Stimulated activated CD8-positive, alpha-beta memory T cell treated with anti-CD3 and anti-CD28 coated beads, Interleukin-15, amount 100 ng/mL, for 4 hours (primary cell): ENCODE measurements around the gene CIROP.

Experiments used
- DNase-seq, 2 donors: peaks; one replicate each; pipeline ENCODE4 v3.0.0-alpha.2; 2020; ENCODE audit warnings: low read depth in 2 of 2

CIROP gene, protein sequence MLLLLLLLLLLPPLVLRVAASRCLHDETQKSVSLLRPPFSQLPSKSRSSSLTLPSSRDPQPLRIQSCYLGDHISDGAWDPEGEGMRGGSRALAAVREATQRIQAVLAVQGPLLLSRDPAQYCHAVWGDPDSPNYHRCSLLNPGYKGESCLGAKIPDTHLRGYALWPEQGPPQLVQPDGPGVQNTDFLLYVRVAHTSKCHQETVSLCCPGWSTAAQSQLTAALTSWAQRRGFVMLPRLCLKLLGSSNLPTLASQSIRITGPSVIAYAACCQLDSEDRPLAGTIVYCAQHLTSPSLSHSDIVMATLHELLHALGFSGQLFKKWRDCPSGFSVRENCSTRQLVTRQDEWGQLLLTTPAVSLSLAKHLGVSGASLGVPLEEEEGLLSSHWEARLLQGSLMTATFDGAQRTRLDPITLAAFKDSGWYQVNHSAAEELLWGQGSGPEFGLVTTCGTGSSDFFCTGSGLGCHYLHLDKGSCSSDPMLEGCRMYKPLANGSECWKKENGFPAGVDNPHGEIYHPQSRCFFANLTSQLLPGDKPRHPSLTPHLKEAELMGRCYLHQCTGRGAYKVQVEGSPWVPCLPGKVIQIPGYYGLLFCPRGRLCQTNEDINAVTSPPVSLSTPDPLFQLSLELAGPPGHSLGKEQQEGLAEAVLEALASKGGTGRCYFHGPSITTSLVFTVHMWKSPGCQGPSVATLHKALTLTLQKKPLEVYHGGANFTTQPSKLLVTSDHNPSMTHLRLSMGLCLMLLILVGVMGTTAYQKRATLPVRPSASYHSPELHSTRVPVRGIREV

DNA sequence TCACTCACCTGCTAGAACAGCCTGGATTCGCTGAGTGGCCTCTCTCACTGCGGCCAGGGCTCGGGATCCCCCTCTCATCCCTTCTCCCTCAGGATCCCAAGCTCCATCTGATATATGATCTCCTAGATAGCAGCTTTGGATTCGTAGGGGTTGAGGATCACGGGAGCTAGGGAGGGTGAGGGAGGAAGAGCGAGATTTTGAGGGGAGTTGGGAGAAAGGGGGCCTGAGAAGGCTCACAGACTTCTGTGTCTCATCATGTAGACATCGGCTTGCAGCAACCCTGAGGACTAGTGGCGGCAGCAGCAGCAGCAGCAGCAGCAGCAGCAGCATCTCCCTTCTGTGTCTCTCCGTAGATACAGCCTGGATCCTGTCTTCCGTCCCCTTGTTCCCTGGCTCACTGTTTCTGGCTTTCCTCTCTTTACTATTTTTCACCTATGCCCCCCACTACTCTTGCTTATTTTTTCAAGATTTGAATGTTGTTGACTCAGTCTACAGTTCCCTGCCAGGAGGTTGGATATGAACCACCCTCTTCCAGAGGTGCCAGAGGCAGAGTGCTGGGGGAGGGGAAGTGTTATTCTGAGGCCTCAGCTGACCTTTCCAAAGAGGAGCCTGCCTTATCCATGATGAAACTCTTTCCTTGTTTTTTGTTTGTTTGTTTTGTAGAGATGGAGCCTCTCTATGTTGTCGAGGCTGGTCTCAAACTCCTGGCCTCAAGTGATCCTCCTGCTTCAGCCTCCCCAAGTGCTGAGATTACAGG is at the start of gene CIROP:
TSS of gene CIROP (minus strand) at position 399 of the 757 bp plus-strand sequence. CDS start at position 330, 69 bp downstream.
- no peak for DNase-seq

DNA sequence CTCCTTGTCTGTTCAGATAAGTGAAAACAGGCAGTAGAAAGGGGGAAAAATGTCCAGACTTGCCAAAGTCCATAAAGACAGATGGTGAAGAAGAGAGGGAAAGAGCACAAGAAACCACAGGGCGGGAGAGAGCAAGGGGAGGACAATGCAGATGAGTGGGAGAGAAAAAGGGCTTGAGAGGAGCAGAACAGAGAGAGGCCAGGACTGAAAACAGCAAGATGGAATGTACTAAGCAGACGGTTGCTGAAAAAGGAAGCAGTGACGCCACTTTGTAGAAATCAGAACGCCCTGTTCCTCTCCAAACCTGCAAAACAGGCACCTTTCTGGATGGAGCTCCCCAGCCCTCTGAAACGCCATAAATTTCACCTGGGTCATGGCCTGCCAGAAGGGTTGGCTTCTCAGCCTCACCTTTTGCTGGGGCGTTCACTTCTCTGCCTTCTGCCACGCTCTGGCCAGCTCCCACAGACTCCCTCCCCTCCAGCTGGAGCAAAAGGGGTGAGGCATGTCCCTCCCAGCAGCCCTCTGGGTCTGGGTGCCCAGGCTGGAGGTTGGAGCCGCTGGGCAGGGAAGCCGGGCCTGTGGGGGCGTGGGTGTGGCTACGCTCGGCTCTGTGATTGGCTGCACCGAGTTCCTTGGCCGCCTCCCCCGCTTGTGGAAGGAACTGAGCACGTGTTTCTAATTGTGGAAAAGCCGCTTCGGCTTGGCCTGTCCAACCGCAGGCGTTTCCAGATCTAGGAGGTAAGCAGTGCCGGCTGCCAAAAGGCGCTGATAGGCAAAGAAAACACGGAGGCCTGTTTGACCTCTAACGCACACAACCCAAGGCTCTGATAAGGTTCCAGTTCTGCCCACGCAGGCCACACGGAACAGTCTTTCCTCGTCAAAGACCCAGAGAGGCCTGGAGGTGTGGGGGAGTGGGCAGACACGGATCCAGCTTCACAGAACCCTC is 49.3 kb upstream of the CIROP start:
- DNase-seq: no peak

DNA sequence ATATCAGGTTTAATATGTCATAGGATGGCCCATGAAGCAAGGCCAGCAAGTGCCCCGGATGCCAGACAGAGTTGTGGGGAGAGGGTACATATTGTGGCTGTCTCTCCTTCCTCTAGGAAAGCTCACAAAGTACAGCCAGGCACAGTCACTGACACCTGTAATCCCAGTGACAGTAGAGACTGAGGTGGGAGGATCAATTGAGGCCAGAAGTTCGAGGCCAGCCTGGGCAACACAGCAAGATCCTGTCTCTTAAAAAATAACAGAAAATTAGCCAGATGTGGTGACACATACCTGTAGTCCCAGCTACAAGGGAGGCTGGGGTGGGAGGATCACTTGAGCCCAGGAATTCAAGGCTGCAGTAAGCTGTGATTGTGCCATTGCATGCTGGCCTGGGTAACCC is 46.6 kb upstream of the CIROP start:
- DNase-seq: no peak

DNA sequence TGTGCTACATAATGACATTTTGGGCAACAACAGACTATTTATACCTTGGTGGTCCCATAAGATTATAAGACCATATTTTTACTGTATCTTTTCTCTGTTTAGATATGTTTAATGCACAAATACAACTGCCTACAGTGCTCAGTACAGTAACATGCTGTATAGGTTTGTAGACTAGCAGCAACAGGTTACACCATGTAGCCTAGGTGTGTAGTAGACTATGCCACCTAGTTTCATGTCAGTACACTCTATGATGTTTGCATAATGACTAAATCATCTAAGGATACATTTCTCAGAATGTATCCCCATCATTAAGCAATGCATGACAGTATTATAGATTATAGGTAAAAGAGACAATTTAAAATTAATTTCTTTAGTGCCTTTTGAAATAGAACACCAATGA is 45.0 kb upstream of the CIROP start:
- DNase-seq: no peak

DNA sequence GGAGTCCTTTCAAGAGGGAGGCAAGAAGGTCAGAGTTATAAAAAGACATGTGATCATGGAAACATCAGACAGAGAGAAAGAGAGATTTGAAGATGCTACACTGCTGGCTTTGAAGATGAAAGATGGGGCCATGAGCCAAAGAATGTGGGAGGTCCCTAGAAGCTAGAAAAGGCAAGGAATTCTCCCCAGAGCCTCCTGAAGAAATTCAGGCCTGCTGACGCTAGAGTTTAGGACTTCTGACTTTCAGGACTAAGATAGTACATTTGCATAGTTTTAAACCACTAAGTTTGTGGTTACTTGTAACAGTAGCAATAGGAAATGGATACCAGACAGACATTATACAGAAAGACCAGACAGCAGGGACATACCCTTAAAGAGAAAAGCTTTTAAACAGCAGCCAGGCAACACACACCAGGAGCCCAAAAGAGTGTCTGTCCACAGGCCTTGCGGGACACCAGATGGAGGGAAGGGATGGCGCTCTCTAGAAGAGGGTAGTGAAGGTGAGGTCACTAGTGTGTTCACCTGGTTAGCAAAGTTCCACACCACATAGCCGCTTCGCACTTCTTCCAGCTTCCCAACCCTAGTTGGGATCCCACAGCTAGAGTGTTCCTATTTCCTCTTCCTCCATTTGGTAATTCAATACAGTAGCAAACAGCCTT is 43.9 kb upstream of the CIROP start:
- no peak for DNase-seq

DNA sequence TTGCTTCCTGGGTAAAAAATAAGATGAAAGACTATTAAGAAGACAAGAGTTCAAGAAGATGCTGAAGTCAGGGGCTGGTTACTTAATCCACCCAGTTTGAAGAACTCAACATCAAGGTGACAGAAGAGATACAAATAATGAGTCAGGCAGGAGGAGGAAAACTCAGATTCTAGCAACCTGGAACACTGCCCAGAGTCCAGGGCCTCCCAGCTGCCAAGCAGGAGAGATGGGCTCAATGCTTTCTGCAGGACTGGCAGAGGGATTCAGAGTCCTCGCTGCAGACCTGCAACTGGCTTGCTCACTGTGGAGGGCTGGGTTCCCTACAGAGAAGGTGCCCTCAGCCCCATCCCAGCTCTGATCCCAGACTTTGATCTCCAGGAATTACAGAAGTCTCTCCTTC is 42.9 kb upstream of the CIROP start:
- no peak for DNase-seq

GRCh38 chr14:23146980-23147379 is 42.2 kb upstream of the CIROP start:
- no peak for DNase-seq

- no peak for DNase-seq
These were observed 41.6 kb upstream of the CIROP start for GRCh38 chr14:23146351-23146910.

DNA sequence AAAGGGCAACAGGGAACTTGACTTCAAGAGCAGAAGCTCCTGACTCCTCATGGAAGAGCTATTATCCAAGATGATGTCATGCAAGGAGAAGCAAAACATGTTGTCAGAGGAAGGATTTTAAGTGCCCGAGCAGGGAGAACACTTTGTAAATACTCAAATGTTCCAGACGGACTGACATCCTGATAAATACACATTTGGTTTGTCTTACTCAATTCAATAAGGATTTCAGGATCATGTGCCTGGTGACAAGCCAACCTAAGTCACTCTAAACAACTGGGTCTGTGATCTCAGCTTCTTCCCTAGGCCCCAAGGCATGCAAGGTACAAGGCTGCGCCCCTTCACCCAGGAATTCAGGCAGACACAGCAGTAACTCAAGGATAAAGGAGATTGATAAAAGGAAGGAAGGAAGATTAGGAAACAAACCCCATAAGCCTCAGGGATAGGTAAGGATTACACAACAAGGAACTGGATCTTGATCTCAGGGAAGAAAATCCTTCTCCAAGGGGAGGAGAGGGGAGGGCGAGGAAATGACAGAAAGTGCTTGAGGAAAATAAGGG is 41.1 kb upstream of the CIROP start:
- DNase-seq: no peak

DNA sequence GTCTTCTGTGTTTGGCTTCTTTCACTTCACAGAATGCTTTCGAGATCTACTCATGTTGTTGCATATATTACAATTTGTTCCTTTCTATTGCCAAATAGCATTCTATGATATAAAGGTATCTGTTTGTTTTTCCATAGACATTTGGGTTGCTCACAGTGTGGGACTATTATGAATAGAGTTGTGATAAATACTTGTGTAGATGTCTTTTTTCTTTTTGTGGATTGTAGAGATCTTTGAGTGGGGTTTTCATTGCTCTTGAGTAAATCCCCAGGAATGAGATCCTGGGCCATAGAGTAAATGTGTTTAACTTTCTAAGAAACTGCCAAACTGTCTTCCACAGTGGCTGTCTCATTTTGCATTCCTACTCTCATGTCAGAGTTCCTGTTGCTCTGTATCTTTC is 39.1 kb upstream of the CIROP start:
- DNase-seq: no peak

DNA sequence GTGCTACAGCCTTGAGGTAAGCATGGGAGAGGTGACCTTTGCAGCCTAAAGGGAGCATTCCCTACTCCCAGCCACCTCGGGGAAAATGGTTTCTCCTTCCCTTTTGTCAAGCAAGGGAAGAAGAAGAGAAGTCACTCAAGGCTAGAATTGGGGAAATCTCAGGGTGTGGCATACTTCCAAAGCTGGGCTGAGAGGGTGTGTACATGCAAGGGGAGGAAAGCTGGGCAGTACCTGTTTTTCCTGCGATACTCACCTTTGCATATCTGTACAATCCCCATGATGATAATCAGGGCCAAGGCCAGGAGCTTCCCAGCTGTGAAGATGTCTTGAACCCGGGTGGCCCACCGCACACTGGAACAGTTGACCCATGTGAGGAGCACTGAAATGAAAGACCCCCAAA is 38.0 kb upstream of the CIROP start:
- DNase-seq: no peak

DNA sequence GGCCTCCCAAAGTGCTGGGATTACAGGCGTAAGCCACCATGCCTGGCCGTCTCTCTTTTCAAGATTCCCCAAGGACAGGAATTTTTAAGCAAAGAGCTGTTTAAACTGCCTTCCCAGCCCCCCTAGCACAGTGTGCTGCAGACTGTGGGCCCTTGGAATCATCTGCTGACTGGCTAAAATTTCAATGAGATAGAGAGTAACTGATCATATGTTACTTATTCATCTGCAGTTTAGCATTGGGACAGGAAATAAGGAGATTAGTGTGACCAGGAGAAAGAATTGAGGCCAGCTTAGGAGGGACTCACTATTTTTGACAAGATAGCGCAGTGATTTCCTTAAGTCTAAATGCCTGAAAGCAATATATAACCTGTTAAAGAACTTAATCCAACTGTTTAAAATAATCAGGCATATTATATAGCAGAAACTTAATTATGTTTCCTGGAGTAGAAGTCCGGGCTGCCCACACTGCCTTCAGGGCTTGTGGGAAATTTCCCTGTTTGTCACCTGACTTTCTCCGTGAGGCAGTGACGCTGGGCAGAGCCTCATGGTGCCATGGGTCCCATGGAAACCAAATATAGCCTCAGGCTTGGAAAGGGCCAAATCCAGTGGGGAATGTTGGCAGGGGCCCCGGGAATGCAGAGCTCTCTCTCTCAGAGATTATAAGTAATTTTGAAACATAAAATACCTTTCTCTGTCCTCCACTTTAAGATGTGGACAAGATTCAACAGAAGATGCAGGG is 37.1 kb upstream of the CIROP start:
- DNase-seq: no peak

GRCh38 chr14:23140371-23140770 is 35.6 kb upstream of the CIROP start:
- no peak for DNase-seq

DNA sequence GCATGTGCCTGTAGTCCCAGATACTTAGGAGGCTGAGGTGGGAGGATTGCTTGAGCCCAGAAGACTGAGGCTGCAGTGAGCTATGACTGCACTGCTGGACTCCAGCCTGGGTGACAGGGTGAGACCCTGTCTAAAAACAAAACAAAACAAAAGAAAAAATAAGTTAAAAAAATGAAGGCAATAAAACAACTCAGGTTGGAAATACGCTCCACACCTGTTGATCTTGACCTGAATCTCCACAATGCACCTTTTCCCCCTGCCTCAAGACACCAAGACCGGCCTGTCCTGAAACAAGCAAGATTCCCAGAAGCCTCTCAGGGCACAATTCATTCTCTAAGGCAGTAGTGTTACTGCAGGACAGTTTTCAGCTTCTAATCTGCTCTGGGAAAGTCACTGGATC is 35.1 kb upstream of the CIROP start:
- no peak for DNase-seq

GRCh38 chr14:23137813-23138535 is 33.2 kb upstream of the CIROP start:
- no peak for DNase-seq

GRCh38 chr14:23137192-23137812 is 32.5 kb upstream of the CIROP start:
- DNase-seq: no peak

DNA sequence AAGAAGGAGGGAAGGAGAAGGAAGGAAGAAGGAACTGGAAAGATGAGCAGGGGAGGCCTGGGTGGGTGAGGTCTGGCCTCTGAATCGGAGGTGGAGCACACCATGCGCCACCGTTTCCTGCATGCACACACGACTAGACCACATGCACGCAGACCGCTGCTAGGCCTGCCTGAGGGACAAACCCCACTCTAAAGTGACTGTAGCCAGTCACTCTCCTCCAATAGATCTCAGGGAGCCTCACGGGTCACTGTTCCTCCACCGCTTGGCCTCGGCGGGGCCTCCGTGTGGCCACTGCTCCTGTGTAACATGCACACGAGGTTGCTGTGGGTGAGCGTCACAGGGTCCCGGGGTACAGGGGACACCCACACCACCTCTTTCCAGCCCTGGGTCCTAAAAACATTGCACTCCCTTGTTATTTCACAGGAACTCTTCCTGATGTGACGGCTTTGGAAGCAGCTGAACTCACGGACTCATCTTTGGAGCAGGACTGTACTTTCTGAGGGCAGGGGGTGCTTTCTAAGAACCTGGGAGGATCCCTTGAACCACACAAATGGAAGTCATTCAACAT is 31.9 kb upstream of the CIROP start:
- no peak for DNase-seq

DNA sequence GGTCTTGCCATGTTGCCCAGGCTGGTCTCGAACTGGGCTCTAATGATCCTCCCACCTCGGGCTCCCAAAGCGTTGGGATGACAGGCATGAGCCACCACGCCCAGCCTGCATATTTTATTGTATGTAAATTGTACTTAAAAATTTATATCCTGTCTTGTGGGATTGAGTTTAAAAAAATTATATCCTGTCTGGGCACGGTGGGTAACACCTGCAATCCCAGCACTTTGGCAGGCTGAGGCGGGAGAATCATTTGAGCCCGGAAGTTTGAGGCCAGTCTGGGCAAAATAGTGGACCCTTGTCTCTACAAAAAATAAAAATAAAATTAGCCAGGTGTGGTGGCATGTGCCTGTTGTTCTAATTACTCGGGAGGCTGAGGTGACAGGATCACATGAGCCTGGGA is 28.2 kb upstream of the CIROP start:
- no peak for DNase-seq
